Measurements from ENCODE around the gene COBL. TPM values are rescaled to one million over a fixed set of nuclear protein-coding genes. Genes with fewer than 3 reads are reported as not detected.

COBL gene
- total and polyA plus RNA-seq, 2 of the 8 experiments (the other 6 are each of a cell fraction or from before 2014, with no cell fraction given), result 13.8 to 40.4 TPM

DNA sequence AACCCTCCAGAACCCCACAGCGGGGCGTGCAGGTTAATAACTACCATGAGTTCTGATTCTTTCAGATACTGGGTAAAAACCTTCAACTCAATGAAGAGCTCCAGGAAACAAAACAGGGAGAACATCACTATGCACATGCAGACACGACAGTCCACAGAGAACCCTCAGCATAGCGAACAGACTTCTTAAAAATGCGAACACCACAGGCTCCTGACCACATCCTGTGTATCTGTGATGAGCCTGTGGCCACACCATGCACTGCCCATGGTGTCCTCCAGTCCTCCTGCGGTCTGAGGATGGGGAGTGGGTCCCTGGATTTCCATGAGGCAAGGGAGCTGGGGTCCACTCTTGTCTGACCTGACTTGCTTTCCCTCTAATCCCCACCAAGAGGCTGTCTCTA lies 107.2 kb downstream of the COBL start:
- H3K27me3 ChIP-seq (replicated peaks in 1 of 4; ENCODE audit: control insufficient read depth in 3 of 4, extremely low read depth in 1 of 4, insufficient read depth in 3 of 4, low read length in 3 of 4), result 0 out of 7 replicates have a peak, but pooled peaks cover 0 to 4% (median 0%) of the 10 kb centered on the region in 4 experiments
- H2AK5ac ChIP-seq (ENCODE audit: low read depth, low read length), result no peak overlapping the region
- no peak overlapping the region for H4K91ac ChIP-seq (replicated peaks; ENCODE audit: insufficient read length, low read length)
- peak overlapping the region; percentile 33 for H3K4ac ChIP-seq (replicated peaks; ENCODE audit: insufficient read length, low read depth, low read length)
- no peak overlapping the region for H3K18ac ChIP-seq (ENCODE audit: extremely low read depth, low read length)
- H2BK120ac ChIP-seq (replicated peaks; ENCODE audit: low read depth, low read length), result no peak overlapping the region
- peaks cover 0 to 4% of the 10 kb centered on the region in 2 experiments for H4K20me1 ChIP-seq (replicated peaks in 1 of 2; ENCODE audit: control insufficient read depth in 1 of 2, insufficient read depth in 2 of 2, low read length in 2 of 2)
- H3K9ac ChIP-seq (replicated peaks in 1 of 4; ENCODE audit: extremely low read depth in 1 of 4, low read depth in 3 of 4, low read length in 3 of 4), result no peak overlapping the region
- H3K9me3 ChIP-seq (ENCODE audit: insufficient read depth in 2 of 2, low read depth in 1 of 2, low read length in 1 of 2), result peaks cover 5 to 14% of the 10 kb centered on the region in 2 experiments; a peak in 3 of 4 replicates
- peaks cover 1 to 8% (median 7%) of the 10 kb centered on the region in 4 experiments; a peak in 4 of 7 replicates for H3K4me1 ChIP-seq (replicated peaks in 1 of 4; ENCODE audit: control insufficient read depth in 3 of 4, insufficient read depth in 4 of 4, low read length in 3 of 4)
- no peak overlapping the region for H3K14ac ChIP-seq (ENCODE audit: insufficient read length)
- H3K79me2 ChIP-seq (ENCODE audit: control insufficient read depth in 1 of 2, insufficient read depth in 2 of 2, low read length in 2 of 2), result peaks cover 0 to 6% of the 10 kb centered on the region in 2 experiments; a peak in 1 of 4 replicates
- DNase-seq (ENCODE audit: low read depth in 1 of 2, low spot score in 2 of 2), result no peak
- no peak overlapping the region for H2BK20ac ChIP-seq (ENCODE audit: low read length)
- no peak overlapping the region for H2AFZ ChIP-seq (ENCODE audit: low read length)
- TF ChIP-seq CHD1 (IDR thresholded peaks at IDR 0.05; ENCODE audit: low read depth, low read length), result no peak
- no peak for TF ChIP-seq SIRT6 (IDR thresholded peaks at IDR 0.05; ENCODE audit: low read length)
- no peak for TF ChIP-seq EGR1 (IDR thresholded peaks at IDR 0.05; ENCODE audit: borderline replicate concordance, low read depth, low read length)
- no peak for TF ChIP-seq CBX5 (IDR thresholded peaks at IDR 0.05; ENCODE audit: low read depth, low read length)
- no peak for TF ChIP-seq SP4 (IDR thresholded peaks at IDR 0.05; ENCODE audit: low read length)
- no peak for TF ChIP-seq GABPA (IDR thresholded peaks at IDR 0.05; ENCODE audit: borderline replicate concordance, insufficient read depth, low read length)
- TF ChIP-seq BRCA1 (IDR thresholded peaks at IDR 0.05; ENCODE audit: low read depth, low read length), result no peak
- no peak for TF ChIP-seq SIN3A (conservative IDR thresholded peaks at IDR 0.05 in 1 of 2, IDR thresholded peaks at IDR 0.05 in 1 of 2; ENCODE audit: low read depth in 1 of 2, low read length in 2 of 2)
- H4K8ac ChIP-seq (ENCODE audit: extremely low read depth, insufficient read depth, low read length), result no peak overlapping the region
- H3K23ac ChIP-seq (ENCODE audit: insufficient read length), result no peak overlapping the region
- no peak overlapping the region for H2BK15ac ChIP-seq (ENCODE audit: low read length)
- no peak overlapping the region for H3K27ac ChIP-seq (ENCODE audit: low read depth, low read length)
- H3K56ac ChIP-seq (replicated peaks; ENCODE audit: insufficient read length, low read depth, low read length), result no peak overlapping the region
- H3K4me2 ChIP-seq (ENCODE audit: insufficient read depth in 1 of 2, low read depth in 2 of 2, low read length in 2 of 2), result no peak overlapping the region
- peaks cover 5% of the 10 kb centered on the region for H3K79me1 ChIP-seq (ENCODE audit: low read depth, low read length)
- no peak for FAIRE-seq
- CTCF ChIA-PET (ENCODE audit: partially characterized antibody), result interaction anchor here (0.6 to 2.1 kb wide), 5 partner anchors 11 to 157 kb away, joined by 3 to 6 read pairs (median 3); no protein-coding TSS in a partner anchor
- POLR2A ChIA-PET (ENCODE audit: partially characterized antibody), result interaction anchor here (1.1 to 1.6 kb wide), 2 partner anchors 10 to 146 kb away, joined by 3 read pairs; no protein-coding TSS in a partner anchor
- 90% methylated on average over 6 of the region's 6 CpGs; no CpG with 5 or more reads in 1 of the 2 experiments for WGBS, 2 experiments (ENCODE audit: extremely low coverage in 1 of 2, insufficient coverage in 1 of 2, insufficient read length in 1 of 2, insufficient replicate concordance in 2 of 2, low coverage in 1 of 2, low lambda C conversion rate in 2 of 2, missing lambda C conversion rate in 1 of 2)
- H2BK12ac ChIP-seq (ENCODE audit: low read depth, low read length), result no peak overlapping the region
- H2BK5ac ChIP-seq (ENCODE audit: low read depth, low read length), result no peak overlapping the region; the same call in 1 of the 2 replicates
- H3K23me2 ChIP-seq (ENCODE audit: low read depth, low read length), result no peaks in the 10 kb centered on the region; the same call in 1 of the 2 replicates
- no peak overlapping the region for H3K4me3 ChIP-seq (ENCODE audit: extremely low read depth in 1 of 4, insufficient read depth in 2 of 4, low read depth in 3 of 4, low read length in 4 of 4)
- H3K36me3 ChIP-seq (ENCODE audit: control insufficient read depth in 2 of 4, insufficient read depth in 4 of 4, low read length in 3 of 4), result peaks cover 0 to 5% (median 0%) of the 10 kb centered on the region in 4 experiments; a peak in 1 of 8 replicates
- H4K5ac ChIP-seq (ENCODE audit: insufficient read length, low read depth, low read length), result no peak overlapping the region
